CD1c-positive myeloid dendritic cell (primary cell): ENCODE measurements around the gene CACNA2D4.

ENCODE experiments used
- DNase-seq: peaks from one replicate; pipeline ENCODE4 v3.0.0-alpha.2; 2016; ENCODE audit errors: extremely low spot score

The CACNA2D4 gene

GRCh38 chr12:1917172-1918070, 1.0 kb downstream of the CACNA2D4 start:
- DNase-seq, result peak; percentile 81

GRCh38 chr12:1916371-1917171, 1.9 kb downstream of the CACNA2D4 start:
- DNase-seq, result no peak

- DNase-seq, result no peak
These were observed 3.1 kb downstream of the CACNA2D4 start for GRCh38 chr12:1915082-1915968.

GRCh38 chr12:1914114-1914911, 4.1 kb downstream of the CACNA2D4 start:
- no peak for DNase-seq

- no peak for DNase-seq
These were observed 4.9 kb downstream of the CACNA2D4 start for GRCh38 chr12:1913377-1914113.

DNA sequence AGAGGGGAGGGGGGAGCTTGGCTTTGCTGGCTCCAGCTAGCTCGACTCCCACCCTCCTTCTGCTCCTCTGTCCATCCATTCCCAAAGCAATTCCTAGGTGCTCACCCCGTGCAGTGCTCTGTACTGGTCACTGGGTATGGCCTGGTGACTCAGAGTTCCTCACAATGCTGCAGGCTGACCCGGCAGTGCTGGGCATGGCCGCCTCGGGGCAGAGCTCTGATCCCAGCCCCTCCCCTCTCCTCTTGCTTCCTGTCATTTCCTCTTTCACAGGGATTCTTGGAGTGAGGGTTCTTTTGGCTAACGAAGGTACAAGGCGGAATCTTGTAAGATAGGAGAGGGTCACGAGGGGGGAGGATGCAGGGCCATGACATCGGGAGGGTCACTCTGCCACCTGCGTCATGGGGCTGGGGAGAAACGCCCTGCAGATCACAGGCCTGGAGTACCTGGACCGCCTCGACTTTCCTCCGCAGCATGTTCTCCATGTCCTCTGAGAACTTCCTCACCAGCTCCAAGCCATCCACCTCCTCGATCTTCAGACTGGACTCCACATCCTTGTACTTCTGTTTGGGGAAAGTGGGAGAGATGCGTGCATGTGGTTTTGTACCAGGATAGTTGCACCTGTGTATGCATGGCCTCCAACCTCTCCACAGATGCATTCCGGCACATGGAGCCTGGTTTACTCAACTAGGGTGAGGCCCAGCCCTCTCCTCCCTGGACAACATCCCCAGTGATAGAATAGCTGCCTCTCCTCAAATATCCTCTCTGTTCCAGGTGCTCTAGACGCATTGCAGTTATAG, 5.7 kb downstream of the CACNA2D4 start:
- no peak for DNase-seq

GRCh38 chr12:1911598-1912575, 6.6 kb downstream of the CACNA2D4 start:
- DNase-seq, result no peak

- DNase-seq, result no peak
These were observed 8.0 kb downstream of the CACNA2D4 start for GRCh38 chr12:1910468-1910867.

- no peak for DNase-seq
These were observed 9.7 kb downstream of the CACNA2D4 start for GRCh38 chr12:1908758-1909157.

DNA sequence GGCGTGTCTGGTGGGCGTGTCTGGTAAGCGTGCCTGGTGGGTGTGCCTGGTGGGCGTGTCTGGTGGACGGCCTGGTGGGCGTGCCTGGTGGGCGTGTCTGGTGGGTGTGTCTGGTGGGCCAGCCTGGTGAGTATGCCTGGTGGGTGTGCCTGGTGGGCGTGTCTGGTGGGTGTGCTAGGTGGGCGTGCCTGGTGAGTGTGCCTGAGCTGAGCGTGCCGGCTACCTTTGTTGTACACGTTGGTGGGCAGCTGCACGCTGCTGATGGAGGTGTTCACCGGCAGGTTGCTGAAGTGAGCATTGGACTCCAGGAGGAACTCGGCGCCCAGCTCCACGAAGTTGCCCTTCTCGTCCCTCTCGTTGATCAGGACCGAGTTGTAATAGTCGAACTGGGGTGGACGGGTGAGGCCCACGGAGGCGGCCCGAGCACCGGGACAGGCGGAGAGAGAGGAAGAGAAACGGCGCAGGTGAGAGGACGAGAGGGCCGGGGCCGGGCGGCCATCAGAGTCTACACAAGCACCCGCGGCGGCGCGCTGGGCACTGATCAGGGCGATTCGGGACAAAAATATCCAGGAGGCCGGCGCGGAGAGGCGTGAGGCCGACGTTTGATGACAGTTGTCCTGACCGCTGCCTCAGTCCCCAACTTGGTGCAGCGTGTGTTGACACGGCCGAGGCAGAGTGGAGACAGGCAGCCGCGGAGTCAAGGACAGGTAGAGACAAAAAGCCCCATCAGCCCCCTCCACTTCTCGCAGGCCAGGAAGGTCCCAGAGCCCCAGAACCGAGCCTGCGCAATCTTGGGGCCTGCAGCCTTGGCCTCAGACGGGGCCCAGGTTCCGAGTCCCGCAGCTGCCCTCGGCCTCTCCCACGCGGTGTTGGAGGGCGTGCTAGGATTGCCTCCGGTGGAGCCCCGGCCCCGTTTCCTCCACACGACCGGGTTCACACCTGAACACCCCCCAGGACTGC, 10.5 kb downstream of the CACNA2D4 start:
- no peak for DNase-seq

DNA sequence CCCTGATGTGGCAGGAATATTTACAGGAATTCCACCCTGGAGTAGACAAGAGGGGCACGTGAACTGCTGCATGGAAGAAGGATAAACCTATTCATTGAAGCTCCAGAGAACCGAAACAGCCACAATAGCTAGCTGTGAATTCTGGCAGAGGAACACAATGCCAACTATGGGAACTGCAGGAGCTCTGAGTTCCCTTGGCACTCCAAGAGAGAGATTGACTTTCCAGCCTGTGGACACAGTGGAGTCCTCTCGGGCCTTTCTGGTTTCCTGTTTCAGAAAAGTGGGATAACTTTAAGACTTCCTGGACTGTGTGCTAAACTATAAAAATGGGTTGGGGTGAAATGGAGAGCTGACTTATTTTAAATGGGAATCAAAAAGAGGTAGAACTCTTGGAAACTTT, 11.9 kb downstream of the CACNA2D4 start:
- no peak for DNase-seq

GRCh38 chr12:1904875-1905274, 13.6 kb downstream of the CACNA2D4 start:
- no peak for DNase-seq

- no peak for DNase-seq
These were observed 21.5 kb downstream of the CACNA2D4 start for GRCh38 chr12:1896964-1897363.

DNA sequence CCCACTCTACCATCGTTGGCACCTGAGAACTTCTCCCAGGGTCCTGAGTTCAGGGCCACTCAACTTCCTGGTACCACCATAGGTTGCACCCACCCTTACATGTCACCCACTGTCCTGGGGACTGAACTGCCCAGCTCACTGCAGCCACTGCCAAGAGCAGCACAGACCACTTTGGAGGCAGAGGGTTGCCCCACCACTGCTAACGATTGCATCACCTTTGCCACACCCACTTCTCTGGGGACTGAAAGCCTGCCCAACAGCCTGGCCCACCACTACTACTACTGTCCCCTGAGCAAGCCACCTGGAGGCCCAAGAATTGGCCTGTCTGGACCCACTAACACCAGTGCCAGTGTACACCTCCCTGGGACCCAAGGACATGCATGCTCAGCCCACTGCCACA, 27.6 kb downstream of the CACNA2D4 start:
- no peak for DNase-seq

DNA sequence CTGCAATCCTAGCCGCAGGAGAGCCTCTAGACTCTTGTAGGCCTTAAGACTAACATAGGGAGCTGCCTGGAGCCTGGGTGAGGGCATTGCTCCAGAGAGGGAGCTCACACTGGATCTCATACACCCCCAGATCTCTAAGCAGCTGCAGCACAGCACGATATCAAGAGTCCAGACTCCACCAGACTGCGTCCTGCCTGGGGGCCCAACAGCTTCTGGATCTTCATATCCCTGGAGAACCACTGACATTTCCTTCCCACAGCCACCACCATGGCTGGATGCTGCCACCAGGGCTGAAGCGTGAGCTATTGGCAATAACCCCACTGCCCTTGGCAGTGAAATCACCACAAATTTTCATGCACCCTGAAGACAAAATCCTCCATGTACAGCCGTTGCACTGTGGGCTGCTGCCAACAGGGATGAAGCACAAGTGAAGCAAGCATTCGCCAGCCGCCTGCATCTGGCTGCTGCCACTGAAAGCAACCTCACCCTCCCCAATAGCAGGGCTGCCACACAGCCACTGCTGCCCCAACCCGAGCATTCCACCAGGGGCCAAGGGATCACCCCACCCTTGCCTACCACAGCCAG, 28.2 kb downstream of the CACNA2D4 start:
- no peak for DNase-seq

GRCh38 chr12:1888923-1889322, 29.5 kb downstream of the CACNA2D4 start:
- DNase-seq, result no peak
